Urothelium cell line (cell line): ENCODE measurements around the gene INKA2.

ENCODE experiments used
- DNase-seq: peaks from one replicate; pipeline ENCODE4 v3.0.0; 2011; ENCODE audit warnings: low spot score, mixed read lengths
- FAIRE-seq: peaks from 2 replicates; lab custom pipeline; 2011; peaks lifted over from hg19 to GRCh38; lab: Jason Lieb, UNC

INKA2 gene

DNA sequence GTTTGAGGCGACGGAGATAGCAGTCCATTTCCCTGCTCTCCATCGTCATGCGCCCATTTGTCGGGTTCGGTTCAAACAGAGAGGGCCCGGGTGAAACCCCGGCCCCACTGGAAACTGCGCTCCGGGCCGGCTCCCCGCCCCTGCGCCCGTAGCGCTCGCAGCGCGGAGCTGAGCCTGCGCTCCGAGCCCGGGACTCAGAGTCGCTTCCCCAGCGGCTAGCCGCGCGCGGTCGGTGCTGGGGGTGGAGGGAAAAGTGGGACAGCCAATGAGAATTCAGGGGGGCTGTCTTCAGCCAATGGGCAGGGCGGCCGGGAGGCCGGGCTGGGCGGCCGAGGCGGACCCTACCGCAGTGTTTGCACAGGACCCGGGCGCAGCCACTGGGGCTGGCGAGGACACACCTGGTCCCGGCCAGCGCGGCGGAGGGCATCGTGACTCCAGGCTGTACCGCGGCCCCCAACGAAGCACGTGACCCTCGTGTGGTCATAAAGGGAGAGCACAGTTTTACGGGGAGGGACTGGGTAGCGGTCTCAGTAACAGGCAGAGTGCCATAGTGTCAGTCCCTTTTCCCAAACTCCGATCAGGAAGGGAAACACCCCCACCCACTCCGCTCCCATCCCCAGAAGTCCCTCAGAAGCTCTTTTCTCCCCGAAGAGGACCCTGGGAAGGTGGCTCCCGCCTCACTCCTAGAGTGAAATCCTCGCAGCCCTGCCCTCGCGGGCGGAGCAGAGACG is at the start of gene INKA2:
INKA2 (minus strand) TSS at position 202 of the 731 bp plus-strand sequence; CDS start at position 49, 153 bp downstream.
- FAIRE-seq: peak; percentile 87
- DNase-seq: peak; percentile 96

DNA sequence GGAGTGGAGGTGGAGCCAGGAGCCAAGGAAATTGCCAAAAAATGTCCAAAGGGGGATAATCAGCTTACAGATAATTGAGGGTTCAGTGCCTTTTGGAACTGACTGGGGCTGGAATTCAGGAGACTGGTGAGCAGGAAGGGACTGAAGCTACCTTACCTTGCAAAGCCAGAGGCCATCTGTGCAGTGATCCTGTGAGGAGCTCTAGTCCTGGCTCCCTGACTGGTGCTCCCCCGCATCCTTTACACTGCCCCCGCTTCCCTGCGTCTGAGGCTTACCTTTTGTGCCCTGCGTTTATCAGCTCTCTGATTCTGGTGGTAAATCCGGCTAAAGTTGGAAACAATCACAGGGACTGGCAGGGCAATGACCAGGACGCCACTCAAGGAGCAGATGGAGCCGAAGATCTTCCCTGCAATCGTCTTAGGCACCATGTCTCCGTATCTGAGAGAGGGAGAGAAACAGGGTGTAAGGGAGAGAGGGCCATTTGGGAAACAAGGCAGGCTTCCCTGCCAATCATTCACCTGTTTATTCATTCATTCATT is 47.5 kb upstream of the INKA2 start:
- FAIRE-seq: no peak
- no peak for DNase-seq

DNA sequence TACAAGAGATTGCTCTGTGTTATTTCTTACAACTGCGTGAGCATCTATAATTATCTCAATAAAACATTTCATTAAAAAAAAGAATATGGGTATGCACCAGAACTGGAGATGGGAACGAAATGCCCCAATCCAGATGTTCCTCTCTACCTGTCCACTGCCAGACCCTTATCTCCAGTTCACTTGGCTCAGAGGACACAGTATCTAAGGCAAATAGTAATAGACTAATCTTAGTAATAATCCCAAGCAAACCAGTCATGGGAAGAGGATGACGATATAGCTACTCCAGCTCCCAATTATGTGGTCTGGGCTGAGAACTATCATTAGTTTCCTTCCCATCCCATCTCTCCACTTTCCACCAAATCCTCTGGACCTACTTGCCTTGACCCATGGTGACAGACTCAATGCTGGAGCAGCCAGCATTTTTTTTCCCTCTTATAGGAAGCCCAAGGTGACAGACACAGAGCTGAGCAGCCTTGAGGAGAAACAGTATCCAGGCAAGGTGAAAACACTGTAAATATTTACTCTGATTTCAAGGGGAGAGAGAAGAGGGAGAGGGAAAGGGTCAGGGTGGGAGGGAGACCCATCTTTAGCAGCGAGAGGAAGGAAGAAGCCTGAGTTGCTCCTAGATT is 45.2 kb upstream of the INKA2 start:
- FAIRE-seq (no peak), DNase-seq (no peak)

- FAIRE-seq: no peak
- DNase-seq: no peak
Observed at GRCh38 chr1:111779546-111779945, 40.4 kb upstream of the INKA2 start.

DNA sequence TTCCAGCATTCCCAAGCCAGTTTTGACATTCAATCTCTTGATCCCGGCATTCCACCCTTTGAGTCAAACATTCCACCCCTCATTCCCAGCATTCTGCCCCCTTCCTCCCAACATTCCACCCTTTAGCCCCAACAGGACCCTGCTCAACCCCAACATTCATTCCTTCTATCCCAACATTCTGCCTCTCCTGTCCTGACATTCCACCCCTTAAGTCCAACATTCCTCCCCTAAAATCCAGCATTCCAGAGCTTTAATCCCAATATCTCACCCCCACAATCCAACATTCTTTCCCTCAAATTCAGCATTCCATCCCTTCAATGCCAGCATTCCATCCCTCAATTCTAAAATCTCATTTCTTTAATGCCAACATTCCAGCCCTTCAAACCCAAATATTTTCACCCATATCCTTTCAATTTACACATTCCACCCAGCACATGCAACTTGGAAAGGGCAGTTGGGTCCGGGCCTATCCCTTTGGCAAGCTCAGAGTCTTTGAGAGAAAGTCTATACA is 39.4 kb upstream of the INKA2 start:
- DNase-seq (peak; percentile 34), FAIRE-seq (no peak)

DNA sequence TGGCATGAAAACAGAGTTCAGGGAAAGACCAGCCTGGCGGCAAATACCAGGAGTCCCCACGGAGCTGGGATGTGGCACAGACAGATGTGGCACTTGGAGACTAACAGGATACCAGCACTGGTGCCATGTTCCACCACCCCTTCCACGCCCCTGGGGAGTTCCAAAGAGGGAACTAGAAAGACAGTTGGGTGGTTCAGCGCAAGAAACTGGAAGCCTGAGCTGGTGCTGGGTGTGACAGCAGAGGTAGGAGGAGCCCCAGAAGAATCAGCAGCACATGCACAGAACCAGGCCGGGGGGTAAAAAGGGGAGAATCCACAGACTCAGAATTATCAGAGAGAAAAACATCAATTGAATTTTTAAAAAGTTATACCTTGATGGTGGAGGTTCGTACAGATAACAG is 38.9 kb upstream of the INKA2 start:
- DNase-seq (peak; percentile 35), FAIRE-seq (no peak)

DNA sequence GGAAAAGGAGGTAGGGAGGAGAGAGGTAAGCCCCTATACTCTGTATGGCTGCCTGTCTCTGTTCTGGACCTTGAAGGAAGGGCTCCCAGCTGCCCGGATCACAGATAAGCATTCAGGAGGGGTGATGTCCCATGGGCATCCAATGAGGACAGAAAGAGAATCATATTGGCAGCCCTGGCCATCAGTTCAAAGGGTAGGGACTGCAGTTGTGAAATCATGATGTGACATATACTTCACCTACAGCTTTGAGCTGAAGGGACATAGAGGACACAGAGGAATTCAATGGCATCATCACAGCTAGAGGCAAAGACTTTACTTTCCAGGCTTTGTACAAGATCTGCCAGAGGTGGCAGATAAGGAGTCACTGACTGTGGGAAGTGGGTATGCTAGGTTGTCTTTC is 38.1 kb upstream of the INKA2 start:
- DNase-seq (no peak), FAIRE-seq (no peak)

- DNase-seq: no peak
- peak; percentile 50 for FAIRE-seq
Observed at GRCh38 chr1:111776861-111777260, 37.7 kb upstream of the INKA2 start.

- no peak for DNase-seq
- peak; percentile 30 for FAIRE-seq
Observed at GRCh38 chr1:111776391-111776790, 37.2 kb upstream of the INKA2 start.

- DNase-seq (no peak), FAIRE-seq (no peak)
Observed at GRCh38 chr1:111775966-111776365, 36.8 kb upstream of the INKA2 start.

DNA sequence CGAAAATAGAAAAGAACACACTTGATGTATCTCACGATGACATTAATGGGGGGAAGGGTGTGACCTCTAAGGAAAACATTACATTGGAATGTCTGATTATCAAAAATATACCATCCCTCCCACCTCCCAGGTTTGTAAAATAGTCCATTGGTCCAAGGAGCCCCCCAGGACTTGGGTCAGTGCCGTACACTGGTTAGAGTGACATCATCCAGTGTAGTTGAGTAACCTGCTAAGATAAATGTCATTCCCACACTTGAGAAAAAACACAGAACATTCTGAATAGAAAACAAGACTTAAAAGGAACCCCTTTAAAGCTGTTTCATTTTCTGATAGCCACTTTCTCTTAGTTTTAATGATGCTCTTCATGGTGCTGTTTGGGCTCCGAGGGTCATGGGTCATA is 31.7 kb upstream of the INKA2 start:
- DNase-seq: no peak
- no peak for FAIRE-seq

- DNase-seq: peak; percentile 52
- FAIRE-seq: peak; percentile 35
Observed at GRCh38 chr1:111769517-111770146, 30.4 kb upstream of the INKA2 start.

DNA sequence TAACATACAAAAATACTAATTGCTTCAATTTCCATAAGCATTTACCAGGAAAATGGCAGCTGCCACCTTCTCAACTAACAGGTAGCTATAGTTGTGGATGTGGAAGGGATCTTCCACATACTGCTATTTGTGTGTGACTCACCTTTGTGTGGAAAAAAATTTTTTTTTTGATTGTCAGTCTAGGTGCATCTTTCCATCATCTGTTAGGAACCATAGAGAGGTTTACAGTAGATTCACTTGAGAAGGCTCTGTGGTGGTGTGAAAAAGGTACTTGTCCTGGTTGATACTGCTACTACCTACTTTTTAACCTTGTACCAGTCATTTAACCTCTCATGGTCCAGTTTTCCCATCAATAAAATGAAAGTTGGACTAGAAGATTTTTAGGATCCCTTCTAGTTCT is 29.4 kb upstream of the INKA2 start:
- DNase-seq (no peak), FAIRE-seq (no peak)

DNA sequence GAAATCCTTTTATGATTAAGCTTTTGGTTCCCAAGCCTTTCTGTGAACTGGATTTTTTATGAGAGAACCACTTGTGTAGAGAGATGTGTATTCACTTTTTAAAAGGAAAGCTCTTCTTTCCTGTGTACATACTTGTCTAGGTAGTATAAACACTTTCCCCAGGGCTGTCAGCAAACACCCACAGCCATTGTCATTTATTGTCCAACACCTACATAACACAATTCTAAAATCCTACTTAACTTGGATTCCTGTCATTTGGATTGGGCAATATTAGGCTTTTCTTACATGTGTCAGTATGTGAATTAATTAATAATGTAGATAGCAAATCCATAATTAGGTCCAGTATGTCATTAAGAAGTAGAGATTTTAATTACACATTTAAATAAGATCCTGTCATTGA is 28.8 kb upstream of the INKA2 start:
- FAIRE-seq: no peak

GRCh38 chr1:111762332-111762731 is 23.1 kb upstream of the INKA2 start:
- FAIRE-seq (no peak), DNase-seq (no peak)

More for the DNA sequence above, 28.8 kb upstream of the INKA2 start:
- DNase-seq: no peak

GRCh38 chr1:111761717-111762116 is 22.5 kb upstream of the INKA2 start:
- FAIRE-seq: no peak
- no peak for DNase-seq

DNA sequence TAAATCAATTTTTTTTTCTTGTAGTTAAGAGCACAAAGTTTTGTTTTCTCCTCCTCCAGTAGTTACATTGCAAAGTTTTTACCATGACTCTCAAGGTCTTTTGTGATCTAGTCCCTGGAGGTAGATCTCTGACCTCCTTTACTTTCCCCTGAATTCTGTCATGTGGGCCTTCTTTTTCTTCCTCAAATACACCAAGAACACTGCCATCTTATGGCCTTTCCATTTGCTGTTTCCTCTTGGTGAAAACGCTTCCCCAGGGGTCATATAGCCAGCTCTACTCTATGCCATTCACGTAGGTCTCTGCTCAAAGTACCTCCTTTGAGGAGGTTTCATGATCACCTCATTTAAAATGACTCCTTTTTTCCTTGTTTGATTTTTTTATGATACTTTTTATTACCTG is 19.2 kb upstream of the INKA2 start:
- no peak for FAIRE-seq

GRCh38 chr1:111756124-111756513 is 16.9 kb upstream of the INKA2 start:
- FAIRE-seq: no peak
- DNase-seq: peak; percentile 35

More for the DNA sequence above, 19.2 kb upstream of the INKA2 start:
- no peak for DNase-seq

DNA sequence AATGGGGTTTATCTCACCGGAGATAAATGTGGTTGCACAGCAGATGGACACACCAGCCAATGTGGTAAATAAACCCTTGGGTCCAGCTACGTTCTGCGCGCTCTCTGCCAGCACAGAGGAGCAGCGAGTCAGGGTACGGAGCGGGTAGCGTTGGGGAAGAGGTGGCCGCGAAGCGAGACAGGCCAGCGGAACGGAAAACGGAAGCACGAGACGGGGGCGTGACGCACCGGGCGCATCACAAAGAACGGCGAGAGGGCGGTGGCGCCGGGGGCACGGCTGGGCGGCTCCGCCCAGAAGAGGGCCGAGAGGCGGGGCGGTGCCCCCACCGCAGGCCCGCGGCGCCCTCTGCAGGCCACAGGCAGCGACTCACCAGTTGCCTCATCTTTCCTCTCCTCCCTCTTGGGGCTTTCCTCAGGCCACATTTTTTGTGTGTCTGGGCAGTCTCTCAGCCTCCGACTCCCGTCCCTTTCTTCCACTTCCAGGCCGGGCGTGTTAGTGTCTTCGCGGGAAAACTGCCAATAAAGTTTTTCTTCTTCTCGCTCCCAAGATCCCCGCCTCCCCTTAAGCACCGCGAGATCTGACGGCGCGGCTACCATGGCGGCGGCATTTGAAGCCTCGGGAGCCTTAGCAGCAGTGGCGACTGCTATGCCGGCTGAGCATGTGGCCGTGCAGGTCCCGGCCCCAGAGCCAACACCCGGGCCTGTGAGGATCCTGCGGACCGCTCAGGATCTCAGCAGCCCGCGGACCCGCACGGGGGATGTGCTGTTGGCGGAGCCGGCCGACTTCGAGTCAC is 16.3 kb upstream of the INKA2 start, which contains the start of gene DDX20:
DDX20 (plus strand) TSS at position 571 of the 793 bp plus-strand sequence; CDS start at position 595, 24 bp downstream.
- DNase-seq (peak; percentile 98), FAIRE-seq (peak; percentile 79)

- FAIRE-seq (no peak), DNase-seq (peak; percentile 67)
Observed at GRCh38 chr1:111754984-111755330, 15.8 kb upstream of the INKA2 start.
